ENCODE data around the gene CMKLR1.

DNA sequence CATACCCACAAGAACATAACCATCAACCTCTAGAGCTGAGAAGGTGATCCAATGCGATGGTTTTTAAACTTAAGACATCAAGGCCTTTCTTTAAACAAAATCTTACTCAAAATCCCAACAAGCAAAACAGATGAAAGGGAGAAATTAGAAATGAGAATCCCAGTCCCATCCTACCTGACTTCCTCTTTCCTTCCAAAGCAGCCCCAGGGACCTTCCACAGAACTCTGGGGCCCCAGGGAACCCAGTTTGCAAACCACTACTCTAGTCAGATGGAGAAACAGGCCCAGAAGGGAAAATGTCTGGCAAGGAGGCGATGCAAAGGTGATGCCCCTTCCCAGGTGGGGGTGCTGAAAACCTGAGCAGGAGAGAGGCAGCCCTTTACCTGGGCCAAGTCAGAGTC lies 29.0 kb upstream of the CMKLR1 start:
- TF ChIP-seq HDAC6 (IDR thresholded peaks at IDR 0.05; ENCODE audit: unreplicated experiment) = no peak
- no peak for TF ChIP-seq NFXL1 (IDR thresholded peaks at IDR 0.05; ENCODE audit: borderline replicate concordance)
- TF ChIP-seq EP300 (IDR thresholded peaks at IDR 0.05; ENCODE audit: borderline replicate concordance in 1 of 2, control insufficient read depth in 1 of 2, low read depth in 2 of 2, low read length in 2 of 2) = no peak
- no peak for TF ChIP-seq SP1 (IDR thresholded peaks at IDR 0.05; ENCODE audit: low read depth, low read length)
- TF ChIP-seq, protein P1, sequence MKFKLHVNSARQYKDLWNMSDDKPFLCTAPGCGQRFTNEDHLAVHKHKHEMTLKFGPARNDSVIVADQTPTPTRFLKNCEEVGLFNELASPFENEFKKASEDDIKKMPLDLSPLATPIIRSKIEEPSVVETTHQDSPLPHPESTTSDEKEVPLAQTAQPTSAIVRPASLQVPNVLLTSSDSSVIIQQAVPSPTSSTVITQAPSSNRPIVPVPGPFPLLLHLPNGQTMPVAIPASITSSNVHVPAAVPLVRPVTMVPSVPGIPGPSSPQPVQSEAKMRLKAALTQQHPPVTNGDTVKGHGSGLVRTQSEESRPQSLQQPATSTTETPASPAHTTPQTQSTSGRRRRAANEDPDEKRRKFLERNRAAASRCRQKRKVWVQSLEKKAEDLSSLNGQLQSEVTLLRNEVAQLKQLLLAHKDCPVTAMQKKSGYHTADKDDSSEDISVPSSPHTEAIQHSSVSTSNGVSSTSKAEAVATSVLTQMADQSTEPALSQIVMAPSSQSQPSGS (IDR thresholded peaks at IDR 0.05; ENCODE audit: low read length) = no peak
- no peak for TF ChIP-seq EZH2 (IDR thresholded peaks at IDR 0.05; ENCODE audit: borderline replicate concordance, control insufficient read depth, low read depth, low read length)
